Activated CD8-positive, alpha-beta memory T cell treated with anti-CD3 and anti-CD28 coated beads, Interleukin-2, amount 50 U/mL, for 24 hours (primary cell): ENCODE data around the gene HSD17B8.

Source experiments
- DNase-seq: peaks from one replicate; pipeline ENCODE4 v3.0.0-alpha.2; 2020; ENCODE audit errors: extremely low read depth

The HSD17B8 gene

DNA sequence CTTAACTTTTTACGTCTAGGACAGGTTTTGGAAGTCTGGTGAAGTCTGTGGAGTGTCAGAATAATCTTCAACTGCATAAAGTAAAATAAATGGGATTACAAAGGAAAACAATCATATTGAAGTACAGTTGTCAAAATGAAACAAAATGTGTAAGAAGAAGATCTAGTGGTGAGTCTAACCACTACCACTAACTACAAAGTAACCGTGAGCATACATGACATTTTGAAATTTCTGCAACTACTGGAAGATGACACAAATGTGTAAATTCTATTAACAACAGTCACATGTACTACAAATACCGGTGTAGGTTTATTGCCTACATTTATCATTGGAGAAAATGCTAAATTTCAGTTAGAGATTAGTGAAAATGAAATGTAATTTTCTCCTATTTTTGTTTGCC, 37.5 kb downstream of the HSD17B8 start:
- no peak for DNase-seq

DNA sequence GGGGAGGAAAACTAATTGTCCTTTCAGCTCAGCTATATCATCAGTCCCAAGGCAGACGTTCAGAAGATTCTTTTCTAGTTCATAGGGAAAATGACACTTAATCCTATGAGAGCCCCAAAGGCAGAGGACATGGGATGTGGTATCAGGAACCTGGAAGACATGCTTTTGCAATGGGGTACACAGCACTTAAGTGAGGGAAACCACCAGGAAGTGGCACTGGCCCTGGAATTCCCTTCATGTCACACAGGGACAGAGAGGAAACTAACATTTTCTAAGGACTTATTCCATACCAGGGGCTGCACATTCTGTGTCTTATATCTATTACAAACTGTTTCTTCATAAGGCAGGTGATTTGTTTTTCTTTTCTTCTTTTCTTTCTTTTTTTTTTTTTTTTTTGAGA, 39.0 kb downstream of the HSD17B8 start:
- DNase-seq: no peak

DNA sequence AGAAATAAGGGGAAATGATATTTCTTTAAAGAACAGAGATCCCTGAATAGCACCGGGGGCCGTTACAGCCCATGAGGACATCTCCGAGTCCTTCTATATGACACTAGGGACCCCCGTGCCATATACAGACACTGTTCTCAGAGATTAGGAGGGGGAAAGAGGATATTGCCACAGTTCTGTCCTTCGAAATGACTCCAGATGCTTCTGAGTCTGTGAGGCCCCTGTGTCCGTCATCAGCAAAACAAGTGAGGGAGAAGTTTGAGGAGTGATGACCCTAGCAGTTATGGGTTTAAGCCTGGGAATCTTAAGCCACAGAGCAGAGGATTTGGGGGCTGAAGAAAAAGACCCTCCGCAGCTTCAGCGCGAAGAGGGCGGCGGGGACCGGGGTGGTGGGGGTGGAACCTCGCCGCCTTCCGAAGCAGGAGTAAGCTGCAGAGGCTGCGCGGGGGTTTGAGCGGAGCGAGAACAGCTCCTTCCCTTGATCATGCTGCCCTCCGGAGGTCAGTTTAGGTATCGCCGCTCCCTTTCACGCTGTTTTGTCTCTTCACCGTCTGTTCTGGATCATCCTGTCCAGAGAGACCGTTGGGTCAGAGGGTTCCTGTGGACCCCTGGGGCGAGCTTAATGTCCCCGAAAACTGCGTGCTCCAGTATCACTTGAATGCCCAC, 43.7 kb downstream of the HSD17B8 start:
- DNase-seq: peak; percentile 88

DNA sequence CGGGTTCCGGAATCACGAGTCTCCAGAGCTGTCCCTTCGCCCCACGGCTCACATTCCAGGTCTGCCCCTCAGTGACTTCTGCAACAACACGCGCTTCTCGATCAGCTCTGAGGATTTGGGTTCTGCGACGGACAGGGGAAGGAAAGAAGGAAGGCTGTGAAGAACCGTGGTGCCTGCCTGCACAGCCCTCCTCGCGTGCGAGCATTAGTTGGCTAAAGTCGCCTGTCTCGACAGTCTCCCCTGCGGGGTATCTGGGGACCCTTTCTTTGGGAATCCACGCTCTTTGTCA, 44.1 kb downstream of the HSD17B8 start:
- DNase-seq: no peak

DNA sequence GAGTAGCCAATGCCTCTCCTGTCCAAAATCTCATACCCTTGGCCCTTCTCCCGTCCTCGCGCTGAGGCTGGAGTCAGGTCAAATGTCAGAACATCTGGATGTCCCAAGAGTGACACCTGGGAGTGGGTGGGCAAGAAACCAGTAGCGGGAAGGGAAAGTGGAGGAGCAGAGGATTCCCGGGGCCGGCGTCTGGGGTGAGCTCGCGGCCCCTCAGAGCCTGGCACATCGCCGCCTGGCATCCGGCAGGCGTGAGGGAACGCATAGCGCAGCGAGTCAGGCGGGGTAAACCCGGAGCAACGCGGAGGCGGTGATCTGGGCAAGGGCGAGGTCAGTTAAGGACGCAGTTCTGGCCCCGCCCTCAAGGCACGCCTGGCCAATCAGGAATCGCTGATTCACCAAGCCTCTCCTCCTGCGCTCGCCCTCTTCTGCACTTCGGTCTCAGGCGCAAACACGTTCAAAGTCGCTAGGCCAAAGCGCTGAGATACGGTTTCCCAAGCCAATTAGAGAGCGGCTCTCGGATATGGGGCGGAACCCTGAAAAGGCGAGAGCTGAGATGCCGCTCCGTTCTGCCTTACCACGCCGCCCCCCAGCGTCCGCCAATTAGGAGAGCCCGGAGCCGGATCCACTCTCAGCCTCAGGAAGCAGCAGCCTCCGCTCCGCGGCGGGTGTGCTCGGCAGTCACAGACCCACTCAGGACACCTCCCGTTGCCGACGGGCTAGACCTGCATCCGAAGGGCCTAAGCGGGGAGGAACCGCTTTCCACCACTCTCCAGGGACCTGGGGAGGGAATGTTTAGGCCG, 44.7 kb downstream of the HSD17B8 start:
- DNase-seq: peak; percentile 89

DNA sequence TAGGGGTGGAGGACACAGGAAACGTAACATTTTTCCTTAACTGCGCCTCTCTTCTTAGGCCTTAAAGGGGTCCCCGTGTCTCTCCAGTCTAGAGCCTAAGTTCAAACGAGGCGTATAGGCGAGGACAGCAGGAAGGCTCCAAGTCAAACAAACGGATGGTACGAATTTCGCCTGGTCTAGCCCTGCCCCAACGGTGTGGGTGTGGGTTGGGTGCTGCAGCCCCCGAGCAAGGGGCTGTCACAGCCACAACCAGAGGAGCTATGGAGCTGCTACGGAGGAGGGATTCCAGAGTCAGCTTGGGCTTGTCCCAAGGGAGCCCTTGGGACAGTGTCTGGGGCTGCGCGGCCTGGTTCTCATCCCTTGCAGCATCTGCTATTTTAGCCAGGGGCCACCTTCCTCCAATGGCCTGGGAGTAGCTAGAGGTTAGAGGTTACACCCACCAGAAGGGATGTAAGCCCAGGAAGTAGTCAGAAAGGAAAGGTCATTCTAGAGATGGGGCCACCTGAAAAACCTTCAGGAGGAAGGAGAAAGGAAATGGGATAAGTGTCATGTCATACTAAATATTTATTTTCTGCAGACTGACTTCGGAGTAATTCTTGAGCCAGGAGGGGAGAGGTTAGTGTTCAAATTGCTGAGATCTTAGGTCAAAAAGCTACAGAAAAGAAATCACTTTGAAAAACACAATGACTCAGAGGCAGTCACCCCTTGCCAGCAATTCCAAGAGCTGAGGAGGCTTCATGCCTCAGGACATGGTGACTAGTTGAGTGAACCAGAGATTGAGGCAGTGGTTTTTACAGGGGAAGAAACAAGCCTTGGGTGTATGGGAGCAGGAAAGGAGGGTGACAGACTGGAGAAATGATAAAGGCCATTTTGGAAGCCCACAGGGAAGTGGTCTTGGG, 45.5 kb downstream of the HSD17B8 start:
- no peak for DNase-seq

DNA sequence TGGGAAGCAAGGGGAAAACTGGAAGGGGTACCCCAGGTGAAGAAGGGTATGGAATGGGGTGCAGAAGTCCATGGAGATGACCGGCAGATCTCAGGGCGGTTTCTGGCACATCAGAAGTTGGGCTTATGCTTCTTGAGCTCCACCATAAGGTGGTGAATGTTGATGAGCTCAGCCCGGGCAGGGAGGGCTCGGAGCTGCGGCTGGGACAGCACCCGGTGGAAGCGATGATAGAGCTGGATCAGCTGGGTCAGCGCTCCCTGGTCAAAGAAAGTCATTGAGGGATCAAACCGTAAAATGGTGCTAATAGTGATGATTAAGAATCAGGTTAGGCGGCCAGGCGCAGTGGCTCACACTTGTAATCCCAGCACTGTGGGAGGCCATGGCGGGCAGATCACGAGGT, 46.3 kb downstream of the HSD17B8 start:
- no peak for DNase-seq

DNA sequence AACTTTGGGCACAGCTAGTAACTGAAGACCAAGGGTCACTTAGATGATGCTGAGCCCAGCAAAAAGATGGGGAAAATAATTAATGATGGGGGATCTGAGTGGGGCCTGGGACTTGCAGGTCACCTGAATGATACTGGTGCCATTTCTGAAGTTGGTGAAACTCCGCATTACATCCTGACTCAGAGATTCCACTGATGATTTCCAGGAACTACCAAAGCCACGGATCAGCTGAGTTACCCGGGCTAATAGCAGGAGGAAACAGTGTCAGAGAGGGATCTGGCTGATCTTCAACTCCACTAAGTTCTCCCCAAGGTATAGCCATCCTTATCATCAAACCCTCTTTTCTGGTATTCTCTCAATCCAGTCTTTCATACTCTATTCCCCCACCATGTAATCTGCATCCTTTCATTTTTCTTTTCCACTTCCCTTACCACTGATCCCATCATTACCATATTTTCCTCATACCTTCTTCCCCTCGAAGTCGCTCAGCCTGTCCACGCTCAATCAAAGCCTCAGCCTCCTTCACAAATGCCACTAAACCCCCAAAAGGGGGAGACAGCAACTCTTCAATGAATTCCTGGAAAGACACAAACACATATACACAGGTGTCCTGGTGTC, 47.0 kb downstream of the HSD17B8 start:
- no peak for DNase-seq

DNA sequence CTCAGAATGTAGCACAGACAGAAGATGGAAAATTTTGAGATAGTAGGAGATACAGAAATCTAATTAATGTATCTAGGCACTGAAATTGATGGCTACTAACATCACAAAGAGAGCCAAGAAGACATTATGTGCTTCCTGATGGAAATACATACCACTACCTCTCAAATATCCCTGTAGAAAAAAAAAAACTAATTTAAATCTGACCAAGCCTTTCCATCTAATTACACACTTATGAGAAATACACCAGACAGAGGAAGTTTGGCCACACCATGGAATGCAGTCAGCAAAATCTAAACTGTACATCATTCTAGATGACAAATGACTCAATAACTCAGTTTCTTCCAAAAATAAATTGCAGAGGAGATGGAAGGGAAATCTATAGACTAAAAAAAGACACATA, 48.3 kb downstream of the HSD17B8 start:
- DNase-seq: no peak

DNA sequence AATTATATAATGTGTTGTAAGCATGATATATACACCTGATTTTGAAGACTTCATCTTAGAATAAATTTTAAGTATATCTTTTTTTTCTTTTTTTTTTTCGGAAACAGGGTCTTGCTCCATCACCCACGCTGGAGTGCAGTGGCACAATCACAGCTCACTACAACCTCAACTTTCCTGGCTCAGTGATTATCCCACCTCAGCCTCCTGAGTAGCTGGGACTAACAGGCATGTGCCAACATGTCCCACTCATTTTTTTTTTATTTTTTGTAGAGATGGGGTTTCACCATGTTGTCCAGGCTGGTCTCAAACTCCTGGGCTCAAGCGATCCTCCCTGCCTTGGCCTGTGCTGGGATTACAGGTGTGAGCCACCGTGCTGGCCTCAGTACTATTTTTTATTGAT, 50.1 kb downstream of the HSD17B8 start:
- DNase-seq: no peak
